ENCODE measurements around the gene IQCM.

GRCh38 chr4:149794352-149794751, 21.3 kb downstream of the IQCM start:
- TF ChIP-seq CTCF (IDR thresholded peaks at IDR 0.05) = no peak
- TF ChIP-seq POLR2A (IDR thresholded peaks at IDR 0.05) = no peak

Data from breast epithelium (tissue), 3 donors.